ENCODE measurements around the gene LRP2BP. TPM values are rescaled to one million over a fixed set of nuclear protein-coding genes. Genes with fewer than 3 reads are reported as not detected.

Gene LRP2BP
- total and polyA plus RNA-seq, 2 experiments from 2014 or later = 0.23 to 0.89 TPM

DNA sequence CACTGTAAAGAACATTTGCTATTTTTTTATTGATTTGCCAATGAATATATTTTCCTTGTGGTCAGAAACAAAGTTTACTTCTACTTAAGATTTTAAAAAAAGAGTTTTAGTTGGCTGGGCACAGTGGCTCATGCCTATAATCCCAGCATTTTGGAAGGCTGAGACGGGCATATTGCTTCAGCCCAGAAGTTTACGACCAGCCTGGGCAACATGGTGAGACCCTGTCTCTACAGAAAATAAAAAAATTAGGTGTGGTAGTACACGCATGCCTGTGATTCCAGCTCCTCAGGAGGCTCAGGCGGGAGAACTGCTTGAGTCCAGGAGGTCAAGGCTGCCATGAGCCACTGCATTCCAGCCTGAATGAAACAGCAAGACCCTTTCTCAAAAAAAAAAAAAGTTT lies 36.8 kb downstream of the LRP2BP start:
- Histone ChIP-seq H2AFZ (no peak overlapping the region), H3K4me2 (no peak overlapping the region), H3K27me3 (no peaks in the 10 kb centered on the region), H3K9me2 (replicated peaks; ENCODE audit: insufficient read depth) (no peaks in the 10 kb centered on the region), H3K4me1 (ENCODE audit: insufficient read depth) (no peaks in the 10 kb centered on the region), H4K20me1 (ENCODE audit: insufficient read depth, poor library complexity, severe bottlenecking) (no peaks in the 10 kb centered on the region), H3K27ac (no peak overlapping the region), H3K4me3 (no peak overlapping the region), H3K79me2 (no peaks in the 10 kb centered on the region), H3K9me3 (ENCODE audit: low read depth) (no peaks in the 10 kb centered on the region), H3K36me3 (replicated peaks; ENCODE audit: insufficient read depth, low read depth) (no peaks in the 10 kb centered on the region)
- 82% methylated on average over 4 of the region's 4 CpGs for WGBS (ENCODE audit: low lambda C conversion rate, missing lambda C conversion rate)
- TF ChIP-seq EZH2phosphoT487 (IDR thresholded peaks at IDR 0.05; ENCODE audit: low read depth, severe bottlenecking, unreplicated experiment) = no peak
- DNase-seq (ENCODE audit: low spot score) = no peak

DNA sequence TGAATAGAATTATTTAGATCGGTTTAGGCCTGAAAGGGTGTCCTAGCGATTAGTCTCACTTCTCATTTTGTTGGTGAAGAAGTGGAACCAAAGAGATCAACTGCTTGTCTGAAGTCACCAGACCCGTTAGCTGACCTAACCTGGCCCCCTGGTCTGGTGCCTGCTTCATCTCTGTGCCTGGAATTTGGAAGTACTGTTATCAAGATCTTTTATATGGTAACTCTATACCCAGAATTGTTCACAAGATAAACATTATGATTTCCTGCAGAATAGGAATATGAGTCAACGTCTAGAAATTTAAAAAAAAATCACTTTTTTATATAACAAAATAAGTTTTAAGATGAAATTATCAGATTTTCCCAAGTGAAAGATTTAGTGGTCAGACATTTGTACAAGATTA lies 37.2 kb downstream of the LRP2BP start:
- H3K4me3 ChIP-seq = no peak overlapping the region
- no peak for DNase-seq (ENCODE audit: low spot score)

DNA sequence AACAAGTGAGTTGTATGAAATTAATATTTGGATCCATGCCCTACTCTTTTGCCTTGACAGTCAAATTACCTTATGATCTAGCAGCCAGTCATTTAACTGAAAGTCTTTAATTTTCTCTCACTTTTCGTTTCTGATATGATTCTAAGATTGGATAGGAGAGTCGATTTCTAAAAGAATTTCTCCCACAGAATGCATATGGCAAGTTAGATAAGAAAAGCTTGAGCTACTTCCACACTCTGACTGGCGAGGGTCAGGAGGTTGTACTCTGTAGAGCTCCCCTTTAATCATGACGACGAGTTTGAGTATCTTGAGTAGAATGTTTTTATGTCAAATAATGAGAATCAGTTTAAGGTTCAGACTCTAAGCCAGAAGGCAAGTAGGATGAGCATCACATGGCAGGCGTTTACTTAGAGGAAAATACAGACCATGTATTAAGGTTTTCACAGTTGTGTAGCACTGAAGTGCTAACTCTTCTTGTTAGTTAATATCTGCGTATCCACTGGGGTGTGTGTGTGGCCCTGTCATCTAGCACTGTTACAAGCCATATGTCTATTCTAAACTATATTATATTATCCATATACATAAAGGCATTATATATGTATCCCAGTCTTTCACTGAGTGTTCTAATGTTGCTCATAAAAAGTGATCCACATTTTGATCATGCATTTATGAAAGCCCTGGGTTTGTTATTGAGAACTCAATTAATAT lies 37.8 kb downstream of the LRP2BP start:
- Histone ChIP-seq H4K20me1 (ENCODE audit: insufficient read depth, poor library complexity, severe bottlenecking) (no peaks in the 10 kb centered on the region), H3K4me2 (no peak overlapping the region), H3K27me3 (no peaks in the 10 kb centered on the region), H3K79me2 (no peaks in the 10 kb centered on the region), H3K36me3 (replicated peaks; ENCODE audit: insufficient read depth, low read depth) (no peaks in the 10 kb centered on the region), H3K27ac (no peak overlapping the region), H3K9me2 (replicated peaks; ENCODE audit: insufficient read depth) (no peaks in the 10 kb centered on the region), H3K4me3 (no peak overlapping the region), H3K4me1 (ENCODE audit: insufficient read depth) (no peaks in the 10 kb centered on the region), H2AFZ (no peak overlapping the region), H3K9me3 (ENCODE audit: low read depth) (no peaks in the 10 kb centered on the region)
- no peak for DNase-seq (ENCODE audit: low spot score)
- no peak for TF ChIP-seq EZH2 (IDR thresholded peaks at IDR 0.05; ENCODE audit: borderline replicate concordance)
- TF ChIP-seq, protein P1, sequence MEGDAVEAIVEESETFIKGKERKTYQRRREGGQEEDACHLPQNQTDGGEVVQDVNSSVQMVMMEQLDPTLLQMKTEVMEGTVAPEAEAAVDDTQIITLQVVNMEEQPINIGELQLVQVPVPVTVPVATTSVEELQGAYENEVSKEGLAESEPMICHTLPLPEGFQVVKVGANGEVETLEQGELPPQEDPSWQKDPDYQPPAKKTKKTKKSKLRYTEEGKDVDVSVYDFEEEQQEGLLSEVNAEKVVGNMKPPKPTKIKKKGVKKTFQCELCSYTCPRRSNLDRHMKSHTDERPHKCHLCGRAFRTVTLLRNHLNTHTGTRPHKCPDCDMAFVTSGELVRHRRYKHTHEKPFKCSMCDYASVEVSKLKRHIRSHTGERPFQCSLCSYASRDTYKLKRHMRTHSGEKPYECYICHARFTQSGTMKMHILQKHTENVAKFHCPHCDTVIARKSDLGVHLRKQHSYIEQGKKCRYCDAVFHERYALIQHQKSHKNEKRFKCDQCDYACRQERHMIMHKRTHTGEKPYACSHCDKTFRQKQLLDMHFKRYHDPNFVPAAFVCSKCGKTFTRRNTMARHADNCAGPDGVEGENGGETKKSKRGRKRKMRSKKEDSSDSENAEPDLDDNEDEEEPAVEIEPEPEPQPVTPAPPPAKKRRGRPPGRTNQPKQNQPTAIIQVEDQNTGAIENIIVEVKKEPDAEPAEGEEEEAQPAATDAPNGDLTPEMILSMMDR (IDR thresholded peaks at IDR 0.05; ENCODE audit: poor library complexity) = no peak
- TF ChIP-seq EZH2phosphoT487 (IDR thresholded peaks at IDR 0.05; ENCODE audit: low read depth, severe bottlenecking, unreplicated experiment) = no peak
- WGBS (ENCODE audit: low lambda C conversion rate, missing lambda C conversion rate) = 81% methylated on average over 7 of the region's 7 CpGs

More for the DNA sequence above, 37.2 kb downstream of the LRP2BP start:
- no peak overlapping the region for H2AFZ ChIP-seq
- no peaks in the 10 kb centered on the region for H3K9me3 ChIP-seq (ENCODE audit: low read depth)
- TF ChIP-seq, protein P1 (IDR thresholded peaks at IDR 0.05; ENCODE audit: poor library complexity) = no peak
- no peak for TF ChIP-seq EZH2phosphoT487 (IDR thresholded peaks at IDR 0.05; ENCODE audit: low read depth, severe bottlenecking, unreplicated experiment)
- no peak for TF ChIP-seq EZH2 (IDR thresholded peaks at IDR 0.05; ENCODE audit: borderline replicate concordance)
- no peaks in the 10 kb centered on the region for H3K27me3 ChIP-seq
- no peak overlapping the region for H3K4me2 ChIP-seq
- H3K4me1 ChIP-seq (ENCODE audit: insufficient read depth) = no peaks in the 10 kb centered on the region
- no peak overlapping the region for H3K27ac ChIP-seq
- H3K79me2 ChIP-seq = no peaks in the 10 kb centered on the region
- 83% methylated on average over 4 of the region's 4 CpGs for WGBS (ENCODE audit: low lambda C conversion rate, missing lambda C conversion rate)
- H3K9me2 ChIP-seq (replicated peaks; ENCODE audit: insufficient read depth) = no peaks in the 10 kb centered on the region
- H4K20me1 ChIP-seq (ENCODE audit: insufficient read depth, poor library complexity, severe bottlenecking) = no peaks in the 10 kb centered on the region
- no peaks in the 10 kb centered on the region for H3K36me3 ChIP-seq (replicated peaks; ENCODE audit: insufficient read depth, low read depth)

DNA sequence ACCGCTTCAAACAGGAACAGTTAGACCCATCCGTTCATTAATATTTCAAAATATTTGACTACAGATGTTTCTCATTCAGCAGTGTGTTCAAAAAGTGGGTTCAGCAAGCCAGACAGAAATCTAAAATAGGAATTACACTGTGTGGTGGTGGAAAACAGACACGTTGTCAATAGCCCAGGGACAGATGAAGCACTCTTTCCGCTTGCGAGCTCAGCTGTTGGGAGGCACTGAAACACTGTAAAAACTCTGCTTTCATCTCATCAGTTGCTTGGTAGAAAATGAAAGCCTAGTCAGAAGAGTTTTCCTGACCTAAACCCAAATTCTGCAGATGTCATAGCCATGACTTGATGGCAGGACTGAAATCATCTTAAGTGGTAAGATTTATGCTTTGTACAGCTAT lies 38.5 kb downstream of the LRP2BP start:
- Histone ChIP-seq H3K79me2 (no peaks in the 10 kb centered on the region), H2AFZ (no peak overlapping the region), H3K4me3 (no peak overlapping the region), H4K20me1 (ENCODE audit: insufficient read depth, poor library complexity, severe bottlenecking) (no peaks in the 10 kb centered on the region), H3K27me3 (no peaks in the 10 kb centered on the region), H3K9me2 (replicated peaks; ENCODE audit: insufficient read depth) (no peaks in the 10 kb centered on the region), H3K9me3 (ENCODE audit: low read depth) (no peaks in the 10 kb centered on the region), H3K4me1 (ENCODE audit: insufficient read depth) (no peaks in the 10 kb centered on the region), H3K4me2 (no peak overlapping the region), H3K27ac (no peak overlapping the region), H3K36me3 (replicated peaks; ENCODE audit: insufficient read depth, low read depth) (no peaks in the 10 kb centered on the region)
- WGBS (ENCODE audit: low lambda C conversion rate, missing lambda C conversion rate) = 86% methylated on average over 5 of the region's 5 CpGs
- TF ChIP-seq EZH2phosphoT487 (IDR thresholded peaks at IDR 0.05; ENCODE audit: low read depth, severe bottlenecking, unreplicated experiment) (no peak), EZH2 (IDR thresholded peaks at IDR 0.05; ENCODE audit: borderline replicate concordance) (no peak)
- TF ChIP-seq, protein P1 (IDR thresholded peaks at IDR 0.05; ENCODE audit: poor library complexity) = no peak
- DNase-seq (ENCODE audit: low spot score) = no peak
